HuH-7 (cell line): ENCODE measurements around the gene LTBP4.
"Not testable (repeated sequence)": the region's sequence is repeated elsewhere in the genome, so short reads cannot be mapped to it uniquely, and the experiment has no call there.

Source experiments
- DNase-seq: peaks from one replicate; pipeline ENCODE4 v3.0.0; 2011; ENCODE audit warnings: low spot score

Gene LTBP4

GRCh38 chr19:40627486-40628279 lies 26.5 kb downstream of the LTBP4 start:
- DNase-seq: no peak

GRCh38 chr19:40629346-40629745 lies 28.2 kb downstream of the LTBP4 start:
- no peak for DNase-seq

GRCh38 chr19:40630571-40631160 lies 29.5 kb downstream of the LTBP4 start:
- no peak for DNase-seq

GRCh38 chr19:40632311-40633036 lies 31.3 kb downstream of the LTBP4 start:
- no peak for DNase-seq

- DNase-seq: no peak
These were observed 32.0 kb downstream of the LTBP4 start for GRCh38 chr19:40633207-40633606.

- DNase-seq: no peak
These were observed 37.2 kb downstream of the LTBP4 start for GRCh38 chr19:40638327-40638726.

GRCh38 chr19:40639638-40639982 lies 38.4 kb downstream of the LTBP4 start:
- DNase-seq: no peak

- DNase-seq: no peak
These were observed 39.6 kb downstream of the LTBP4 start for GRCh38 chr19:40640744-40641143.

GRCh38 chr19:40641281-40641680 lies 40.1 kb downstream of the LTBP4 start:
- no peak for DNase-seq

- no peak for DNase-seq
These were observed 41.0 kb downstream of the LTBP4 start for GRCh38 chr19:40642051-40642706.

- no peak for DNase-seq
These were observed 41.7 kb downstream of the LTBP4 start for GRCh38 chr19:40642757-40643305.

- DNase-seq: no peak
These were observed 45.6 kb downstream of the LTBP4 start for GRCh38 chr19:40646743-40647254.

GRCh38 chr19:40649903-40650675 lies 48.9 kb downstream of the LTBP4 start:
- DNase-seq: not testable (repeated sequence)

GRCh38 chr19:40650749-40651305 lies 49.7 kb downstream of the LTBP4 start:
- DNase-seq: no peak

GRCh38 chr19:40652303-40652702 lies 51.1 kb downstream of the LTBP4 start:
- not testable (repeated sequence) for DNase-seq

GRCh38 chr19:40655684-40656083 lies 54.5 kb downstream of the LTBP4 start:
- not testable (repeated sequence) for DNase-seq

GRCh38 chr19:40658031-40658430 lies 56.9 kb downstream of the LTBP4 start:
- no peak for DNase-seq

- no peak for DNase-seq
These were observed 57.9 kb downstream of the LTBP4 start for GRCh38 chr19:40659116-40659515.

- no peak for DNase-seq
These were observed 58.4 kb downstream of the LTBP4 start for GRCh38 chr19:40659566-40659965.

GRCh38 chr19:40661616-40662015 lies 60.4 kb downstream of the LTBP4 start:
- DNase-seq: no peak
